Neural crest cell (in vitro differentiated cells): ENCODE measurements around the gene RASA2. TPM values are rescaled to one million over a fixed set of nuclear protein-coding genes. Genes with fewer than 3 reads are reported as not detected.

ENCODE experiments used
- DNase-seq: peaks from one replicate; pipeline ENCODE4 v3.0.0; 2021; ENCODE audit warnings: low read depth, mixed read lengths, low spot score
- H3K27ac Mint-ChIP-seq: one replicate; pipeline ENCODE4 v1.8.0; 2021; ENCODE audit warnings: mild to moderate bottlenecking, mixed read lengths; ENCODE audit not compliant: unreplicated experiment
- H3K27me3 Mint-ChIP-seq: 2 replicates; pipeline ENCODE4 v1.8.0; 2021; ENCODE audit warnings: low read depth, mild to moderate bottlenecking, mixed read lengths
- H3K36me3 Mint-ChIP-seq: 2 replicates; pipeline ENCODE4 v1.8.0; 2021; ENCODE audit warnings: low read depth, mild to moderate bottlenecking, mixed read lengths
- H3K4me1 Mint-ChIP-seq: 2 replicates; pipeline ENCODE4 v1.8.0; 2021; ENCODE audit warnings: mixed read lengths
- H3K4me3 Mint-ChIP-seq: one replicate; pipeline ENCODE4 v1.8.0; 2021; ENCODE audit warnings: mild to moderate bottlenecking, mixed read lengths
- H3K9me3 Mint-ChIP-seq: 2 replicates; pipeline ENCODE4 v1.8.0; 2021; ENCODE audit warnings: mixed read lengths
- CTCF ChIP-seq: fragments of 200-600 bp; sonication (generic); conservative IDR thresholded peaks from 2 replicates; pipeline ENCODE4 v1.5.0; 2021; ENCODE audit warnings: antibody characterized with exemption, mild to moderate bottlenecking
- total RNA-seq: library from RNA; stranded (reverse); gene quantifications from 2 replicates; pipeline ENCODE4 v1.2.1, GENCODE V29; 2021

The RASA2 gene
- total RNA-seq, 1 donor from 2014 or later = 19.2 TPM

DNA sequence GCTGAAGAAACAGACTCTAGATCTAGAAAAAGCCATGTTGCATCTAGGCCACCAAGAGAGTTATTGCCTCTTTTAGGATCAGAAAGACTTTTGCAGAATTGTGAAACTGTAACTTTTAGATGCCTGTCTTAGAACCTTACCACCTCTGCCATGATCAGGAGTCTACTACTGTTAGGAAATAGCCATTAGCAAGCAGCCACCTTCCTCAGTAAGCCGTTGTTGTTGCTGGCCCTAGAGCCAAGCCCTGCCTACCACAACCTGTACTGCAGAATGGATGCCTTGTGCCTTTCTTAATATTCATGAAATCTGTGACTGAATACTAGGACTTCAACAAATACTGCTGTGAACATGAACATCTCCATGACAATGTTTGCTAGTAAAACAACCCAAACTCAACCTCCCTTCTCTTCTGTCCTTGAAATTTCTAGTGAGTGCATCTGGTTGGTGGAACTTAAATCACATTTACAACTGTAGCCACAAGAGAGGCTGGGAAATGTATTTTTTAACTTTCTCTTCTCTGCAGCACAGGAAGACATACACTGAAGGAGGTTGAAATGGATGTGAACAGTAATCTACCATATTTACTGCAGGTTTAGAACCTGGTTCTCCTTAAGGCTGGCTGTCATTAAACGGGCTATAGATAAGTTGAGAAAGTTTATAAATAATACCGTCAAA, 20.7 kb downstream of the RASA2 start:
- Mint-ChIP-seq H3K4me1 (no peaks in the 10 kb centered on the region), H3K27me3 (no peaks in the 10 kb centered on the region), H3K9me3 (peaks cover 4% of the 10 kb centered on the region), H3K4me3 (no peak overlapping the region), H3K27ac (no peak overlapping the region), H3K36me3 (peaks cover 13% of the 10 kb centered on the region)
- DNase-seq = no peak
- TF ChIP-seq CTCF = no peak

GRCh38 chr3:141508067-141508436, 21.2 kb downstream of the RASA2 start:
- H3K36me3 Mint-ChIP-seq = peaks cover 13% of the 10 kb centered on the region

DNA sequence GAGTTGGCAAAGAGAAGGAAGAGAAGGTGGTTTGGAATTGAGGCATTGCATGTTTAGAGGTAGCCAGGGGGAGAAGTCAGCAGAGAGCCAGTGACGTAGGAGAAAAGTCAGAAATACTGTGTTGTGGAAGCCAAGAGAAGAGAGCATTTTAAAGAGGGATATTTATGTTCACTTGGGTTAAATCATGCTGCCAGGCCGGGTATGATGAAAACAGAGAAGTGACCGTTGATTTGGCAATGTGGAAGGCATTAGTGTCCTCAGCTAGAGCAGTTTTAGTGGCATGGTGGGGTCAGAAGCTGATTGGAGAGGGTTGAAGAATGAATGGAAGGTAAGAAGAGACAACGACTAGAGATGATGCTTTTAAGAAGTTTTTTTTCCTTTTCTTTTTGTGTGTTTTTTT, 24.5 kb downstream of the RASA2 start:
- Mint-ChIP-seq H3K36me3 (peaks cover 16% of the 10 kb centered on the region), H3K27ac (no peak overlapping the region), H3K27me3 (no peaks in the 10 kb centered on the region), H3K4me1 (no peaks in the 10 kb centered on the region), H3K9me3 (peaks cover 4% of the 10 kb centered on the region), H3K4me3 (no peak overlapping the region)
- no peak for DNase-seq
- TF ChIP-seq CTCF = no peak

More at GRCh38 chr3:141508067-141508436, 21.2 kb downstream of the RASA2 start:
- H3K27ac Mint-ChIP-seq = no peak overlapping the region
- no peak for TF ChIP-seq CTCF
- no peak for DNase-seq
- H3K4me1 Mint-ChIP-seq = no peaks in the 10 kb centered on the region
- H3K9me3 Mint-ChIP-seq = peaks cover 4% of the 10 kb centered on the region
- H3K4me3 Mint-ChIP-seq = no peak overlapping the region
- H3K27me3 Mint-ChIP-seq = no peaks in the 10 kb centered on the region

DNA sequence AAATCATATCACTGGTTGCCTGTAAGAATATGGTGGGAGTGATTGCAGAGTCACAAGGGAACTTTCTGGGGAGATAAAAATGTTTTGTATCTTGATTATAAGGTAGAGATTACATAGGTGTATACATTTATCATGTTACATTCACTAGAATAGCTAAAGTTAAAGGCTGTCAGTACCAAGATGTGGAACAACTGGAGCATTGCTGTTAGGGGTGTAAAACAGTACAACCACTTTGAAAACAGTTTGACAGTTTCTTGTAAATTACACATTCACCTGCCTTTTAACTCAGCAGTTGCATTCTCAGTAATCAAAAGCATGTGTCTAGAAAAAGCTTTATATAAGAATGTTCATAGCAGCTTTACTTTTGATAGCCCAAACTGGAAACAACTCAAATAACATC, 27.6 kb downstream of the RASA2 start:
- Mint-ChIP-seq H3K4me3 (no peak overlapping the region), H3K27ac (no peak overlapping the region), H3K36me3 (peaks cover 23% of the 10 kb centered on the region), H3K9me3 (peaks cover 4% of the 10 kb centered on the region), H3K27me3 (no peaks in the 10 kb centered on the region), H3K4me1 (no peaks in the 10 kb centered on the region)
- no peak for DNase-seq
- no peak for TF ChIP-seq CTCF

- no peak overlapping the region for H3K4me3 Mint-ChIP-seq
- DNase-seq = no peak
- no peaks in the 10 kb centered on the region for H3K9me3 Mint-ChIP-seq
- H3K36me3 Mint-ChIP-seq = peaks cover 16% of the 10 kb centered on the region
- H3K27ac Mint-ChIP-seq = no peak overlapping the region
- no peaks in the 10 kb centered on the region for H3K27me3 Mint-ChIP-seq
- TF ChIP-seq CTCF = no peak
- H3K4me1 Mint-ChIP-seq = no peaks in the 10 kb centered on the region
Measured at GRCh38 chr3:141519587-141519986, 32.8 kb downstream of the RASA2 start.
